GM12891 (cell line): ENCODE measurements around the gene FHIT.

Experiments
- DNase-seq: peaks from one replicate; pipeline ENCODE4 v3.0.0; 2011; ENCODE audit warnings: low spot score; ENCODE audit not compliant: insufficient read length
- FAIRE-seq: peaks from 2 replicates; lab custom pipeline; 2011; peaks lifted over from hg19 to GRCh38; lab: Jason Lieb, UNC
- PAX5 ChIP-seq: IDR thresholded peaks from 2 replicates; pipeline ENCODE4 v1.6.1; 2011; ENCODE audit warnings: low read length, moderate library complexity, mild to moderate bottlenecking; ENCODE audit not compliant: insufficient read depth, severe bottlenecking
- POLR2A ChIP-seq: IDR thresholded peaks from 2 replicates; pipeline ENCODE4 v1.6.1; 2011; ENCODE audit warnings: low read depth, low read length, control low read depth
- POLR2AphosphoS5 ChIP-seq: IDR thresholded peaks from 2 replicates; pipeline ENCODE4 v1.6.1; 2011; ENCODE audit warnings: low read depth, low read length, control low read depth
- POU2F2 ChIP-seq: IDR thresholded peaks from 2 replicates; pipeline ENCODE4 v1.6.1; 2011; ENCODE audit warnings: low read depth, mild to moderate bottlenecking, control low read depth, low read length, moderate library complexity
- SPI1 ChIP-seq: IDR thresholded peaks from 2 replicates; pipeline ENCODE4 v1.6.1; 2011; ENCODE audit warnings: low read depth, low read length, control low read depth
- TAF1 ChIP-seq: IDR thresholded peaks from 2 replicates; pipeline ENCODE4 v1.6.1; 2011; ENCODE audit warnings: low read depth, low read length, control low read depth

FHIT gene

DNA sequence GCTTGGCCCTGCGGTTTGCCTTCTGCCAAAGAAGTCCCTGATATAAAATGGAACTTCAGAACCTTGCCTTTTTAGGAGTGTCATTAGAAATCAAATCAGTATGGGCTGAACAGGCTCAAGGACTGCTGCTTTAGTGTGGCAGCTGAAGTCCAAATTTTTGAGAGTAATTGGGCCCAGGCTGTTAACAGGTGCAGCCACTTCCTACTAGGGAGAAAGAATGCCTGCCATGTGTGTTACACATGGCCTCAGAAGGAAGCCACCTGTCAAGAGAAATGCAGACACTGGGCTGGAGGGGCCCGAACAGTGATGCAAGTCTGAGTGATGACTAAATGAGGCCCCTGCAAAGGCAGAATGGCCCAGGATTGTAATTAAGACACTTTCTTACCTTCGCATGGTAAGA lies 1414.7 kb downstream of the FHIT start:
- no peak for FAIRE-seq

DNA sequence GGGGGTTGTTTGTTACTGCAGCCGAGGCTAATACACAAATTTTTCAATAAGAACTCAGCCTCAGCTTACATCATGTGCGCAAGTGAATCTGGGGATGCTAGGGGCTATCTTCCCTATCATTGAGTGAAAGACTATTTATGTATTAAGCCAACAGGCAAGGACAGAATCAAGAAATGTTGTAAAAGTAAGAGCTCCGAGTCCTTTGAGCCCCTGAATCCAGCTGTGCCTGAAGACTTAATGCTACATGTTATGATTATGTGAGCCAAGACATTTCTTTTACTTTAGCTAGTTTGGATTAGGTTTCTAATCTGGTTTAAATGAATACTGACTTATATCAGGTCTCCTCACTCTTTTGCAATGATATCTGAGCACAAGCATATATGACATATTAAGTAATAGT lies 1418.5 kb downstream of the FHIT start:
- FAIRE-seq (no peak), DNase-seq (no peak)
- no peak for TF ChIP-seq POLR2A

More for the DNA sequence above, 1414.7 kb downstream of the FHIT start:
- TF ChIP-seq SPI1, result no peak
- TF ChIP-seq POLR2A, result no peak
- no peak for TF ChIP-seq POU2F2
- no peak for TF ChIP-seq TAF1
- no peak for TF ChIP-seq POLR2AphosphoS5
- no peak for TF ChIP-seq PAX5
- DNase-seq, result no peak

DNA sequence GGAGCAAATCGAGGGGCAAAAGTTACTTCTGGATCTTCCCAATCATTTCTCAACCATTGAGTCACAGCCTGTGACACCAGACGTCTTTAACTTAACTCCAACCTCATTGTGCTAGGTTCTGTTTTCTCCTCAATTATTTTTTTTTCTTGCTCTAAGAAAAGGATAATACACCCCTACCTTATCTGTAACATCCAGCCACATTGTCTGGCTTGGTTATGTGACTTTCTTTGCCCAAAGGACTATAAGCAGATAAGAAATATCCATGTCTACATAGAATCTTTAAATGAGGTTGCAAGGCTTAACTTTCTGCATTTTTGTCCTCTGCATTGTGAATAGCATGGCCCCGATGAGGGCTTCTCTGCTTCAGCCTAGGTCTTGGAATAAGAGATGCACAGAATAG lies 1419.0 kb downstream of the FHIT start:
- no peak for DNase-seq
- no peak for FAIRE-seq
- TF ChIP-seq POLR2A, result no peak
- TF ChIP-seq POU2F2, result no peak
- TF ChIP-seq POLR2AphosphoS5, result no peak
- TF ChIP-seq PAX5, result no peak
- no peak for TF ChIP-seq TAF1
- no peak for TF ChIP-seq SPI1

DNA sequence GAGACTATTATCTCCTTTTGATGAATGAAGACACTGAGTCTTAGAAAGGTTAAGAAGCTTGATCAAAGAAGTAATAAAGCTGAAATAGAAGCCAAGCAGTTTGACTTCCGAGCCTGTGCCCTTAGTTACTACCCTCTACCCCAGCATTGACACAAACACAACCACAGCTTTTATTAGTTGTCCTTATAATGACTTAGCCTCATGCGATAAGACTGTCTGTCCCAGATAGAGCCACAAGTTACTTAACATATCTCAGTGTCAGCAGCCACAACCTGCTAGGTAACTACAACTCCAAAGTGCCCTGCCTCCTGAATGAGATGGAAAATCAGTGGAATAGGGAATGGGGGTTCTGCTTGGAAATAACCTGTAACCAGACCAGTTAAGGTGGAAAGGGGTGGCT lies 1419.9 kb downstream of the FHIT start:
- FAIRE-seq, result no peak
- DNase-seq, result no peak
- no peak for TF ChIP-seq PAX5
- no peak for TF ChIP-seq POLR2A
- no peak for TF ChIP-seq POU2F2
- TF ChIP-seq SPI1, result no peak
- TF ChIP-seq TAF1, result no peak
- no peak for TF ChIP-seq POLR2AphosphoS5

DNA sequence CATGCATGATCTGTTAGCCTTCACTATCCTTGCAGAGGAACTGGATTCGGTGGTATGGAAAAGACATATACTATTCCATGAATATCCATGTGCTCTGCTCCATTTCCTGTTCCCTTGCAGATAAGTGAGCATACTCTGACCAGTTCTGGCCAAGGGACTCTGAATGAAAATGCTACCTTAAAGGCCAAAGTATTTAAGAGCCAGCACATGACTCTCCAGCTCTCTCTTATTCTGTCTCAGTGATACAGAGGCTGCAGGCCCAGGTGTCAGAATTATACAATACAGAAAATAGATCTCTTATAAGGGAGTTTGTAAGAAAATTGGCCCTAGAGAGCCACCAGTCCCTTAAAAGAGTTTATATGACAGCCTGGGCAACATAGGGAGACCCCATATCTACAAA lies 1421.7 kb downstream of the FHIT start:
- no peak for DNase-seq
- FAIRE-seq, result no peak
- TF ChIP-seq PAX5 (no peak), POU2F2 (no peak), SPI1 (no peak), POLR2AphosphoS5 (no peak), TAF1 (no peak), POLR2A (no peak)

DNA sequence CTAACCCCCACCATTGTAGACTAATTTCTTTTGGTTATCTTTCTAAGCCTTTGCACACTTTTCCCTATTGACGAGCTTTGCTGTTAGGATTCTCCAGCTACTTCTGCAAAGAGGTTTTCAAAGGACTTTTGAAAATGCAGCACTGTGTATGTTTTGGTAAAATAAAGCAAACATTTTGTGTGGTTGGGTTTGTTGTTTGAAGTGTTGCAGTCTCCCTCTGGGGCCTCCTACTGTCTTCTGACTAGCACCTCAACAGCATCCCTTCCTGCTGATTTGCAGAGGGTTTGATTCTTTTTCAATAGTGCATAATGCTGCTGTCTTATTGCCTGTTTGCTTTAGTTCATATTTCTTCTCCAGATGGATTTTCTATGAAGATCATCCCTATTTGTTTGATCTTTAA lies 1426.4 kb downstream of the FHIT start:
- no peak for TF ChIP-seq SPI1
- no peak for TF ChIP-seq TAF1
- TF ChIP-seq PAX5, result no peak
- TF ChIP-seq POLR2AphosphoS5, result no peak
- TF ChIP-seq POLR2A, result no peak
- no peak for FAIRE-seq
- DNase-seq, result no peak

DNA sequence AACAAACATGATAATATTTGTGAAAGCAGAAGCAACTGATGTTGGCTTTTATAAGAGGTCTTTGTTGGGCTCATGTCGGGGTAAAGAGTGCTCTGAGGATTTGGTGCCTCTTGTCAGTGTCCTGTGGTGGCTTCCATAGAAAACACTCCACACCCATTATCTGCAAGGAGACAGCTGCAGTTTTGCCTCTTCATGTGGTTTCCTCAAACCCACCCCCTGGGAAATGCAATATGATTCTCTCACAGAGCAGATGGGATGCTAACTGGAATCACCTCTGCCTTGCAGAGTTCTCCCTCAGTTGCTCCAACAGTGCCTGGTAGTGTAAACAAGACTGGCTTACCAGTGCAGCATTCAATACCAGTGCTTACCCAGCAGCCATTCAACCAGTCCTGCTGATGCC lies 1430.0 kb downstream of the FHIT start:
- no peak for TF ChIP-seq POLR2A
- TF ChIP-seq POLR2AphosphoS5, result no peak
- no peak for TF ChIP-seq POU2F2
- no peak for TF ChIP-seq SPI1
- TF ChIP-seq PAX5, result no peak
- no peak for TF ChIP-seq TAF1
- DNase-seq (no peak), FAIRE-seq (no peak)

DNA sequence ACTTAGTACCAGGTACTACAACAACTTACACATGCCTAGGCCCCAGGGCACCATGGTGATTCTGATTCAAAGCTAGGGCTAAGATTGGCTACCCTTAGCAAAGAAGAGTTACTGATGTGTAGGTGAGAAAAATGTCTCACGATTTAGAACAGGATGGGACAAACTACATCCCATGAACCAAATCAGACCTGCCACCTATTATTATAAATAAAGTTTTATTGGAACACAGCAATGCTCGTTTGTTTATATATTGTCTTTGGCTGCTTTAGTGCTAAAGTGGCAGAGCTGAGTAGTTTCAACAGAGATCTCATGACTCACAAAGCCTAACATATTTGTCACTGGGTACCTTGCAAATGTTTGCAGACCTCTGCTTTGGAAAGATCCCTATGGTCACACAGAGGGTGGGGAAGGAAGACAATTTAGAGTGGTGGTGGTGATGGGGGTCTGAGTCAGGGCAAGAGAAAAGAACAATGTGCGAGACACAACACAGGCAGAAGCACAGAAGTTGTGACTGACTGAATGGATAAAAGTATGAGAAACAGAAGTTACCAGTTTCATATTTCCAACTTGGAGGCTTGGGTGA lies 1430.8 kb downstream of the FHIT start:
- TF ChIP-seq POLR2A, result no peak
- DNase-seq (no peak), FAIRE-seq (no peak)

DNA sequence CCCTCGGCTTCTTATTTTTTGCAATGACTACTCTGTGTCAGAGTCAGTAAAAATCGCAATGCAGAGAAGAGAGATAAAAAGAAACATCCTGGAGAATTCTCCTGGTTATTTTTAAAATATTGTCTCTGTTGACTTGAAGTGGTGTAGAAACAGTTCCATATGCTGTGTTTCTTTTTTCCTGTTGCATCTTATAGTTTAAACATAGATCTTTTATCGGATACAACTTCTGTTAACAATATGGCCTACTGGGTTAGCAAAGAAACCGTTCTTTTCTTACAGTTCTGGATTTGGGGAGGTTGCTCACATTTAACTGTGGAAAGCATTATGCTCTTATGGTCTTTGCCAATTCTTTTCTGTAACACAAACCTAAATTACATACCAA lies 1432.3 kb downstream of the FHIT start:
- TF ChIP-seq POLR2AphosphoS5, result no peak
- TF ChIP-seq TAF1, result no peak
- TF ChIP-seq SPI1, result no peak
- TF ChIP-seq POLR2A, result no peak
- no peak for TF ChIP-seq PAX5
- TF ChIP-seq POU2F2, result no peak
- FAIRE-seq, result no peak

DNA sequence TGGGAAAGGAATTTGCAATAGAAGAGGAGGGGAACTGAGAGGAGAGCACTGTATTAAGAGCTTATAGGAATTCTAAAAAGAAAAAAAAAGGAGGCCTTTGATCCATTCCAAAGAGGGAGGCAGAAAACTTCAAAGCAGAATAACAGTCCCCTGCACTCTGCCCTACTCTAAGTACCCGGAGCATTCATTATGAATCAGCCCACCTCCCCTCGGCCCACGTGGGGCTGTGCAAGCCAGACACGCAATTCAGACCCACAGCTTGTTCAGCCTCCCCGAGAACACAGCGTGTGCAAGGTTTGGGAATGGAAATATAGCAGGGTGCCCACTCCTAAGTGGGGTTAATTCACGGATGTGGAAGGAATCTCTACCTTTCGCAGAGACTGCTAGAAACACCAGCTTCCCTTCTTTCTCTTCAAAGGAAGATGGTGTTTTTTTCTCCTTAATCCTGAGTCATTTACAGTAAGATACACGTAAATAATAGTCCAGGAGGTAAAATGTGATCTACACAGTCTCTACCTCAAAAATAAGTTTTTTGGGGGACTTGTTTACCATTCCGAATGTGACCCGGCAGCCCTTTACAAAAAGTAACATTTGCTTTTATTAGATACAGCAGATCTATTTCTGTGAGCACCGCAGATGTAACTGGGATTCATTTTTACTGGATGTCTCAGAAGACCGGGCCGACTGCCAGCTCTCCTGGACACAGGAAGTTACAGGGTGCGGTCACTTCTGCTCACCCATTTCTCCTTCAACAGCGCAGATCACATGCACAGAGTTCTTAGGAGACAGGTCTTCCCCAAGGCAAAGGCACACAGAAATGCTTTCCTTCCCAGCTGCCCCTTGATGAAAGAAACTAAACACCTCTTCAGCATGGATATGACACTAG lies 1433.0 kb downstream of the FHIT start:
- FAIRE-seq (no peak), DNase-seq (no peak)
- TF ChIP-seq POLR2AphosphoS5 (no peak), PAX5 (no peak), SPI1 (no peak), TAF1 (no peak), POLR2A (no peak), POU2F2 (no peak)

More for the DNA sequence above, 1432.3 kb downstream of the FHIT start:
- DNase-seq, result no peak
